ENCODE measurements around the gene HLA-DQA1.
"Not testable (repeated sequence)": the region's sequence is repeated elsewhere in the genome, so short reads cannot be mapped to it uniquely, and the experiment has no call there.

Gene HLA-DQA1

GRCh38 chr6:32635526-32636123 lies 1.6 kb upstream of the HLA-DQA1 start:
- DNase-seq (ENCODE audit: low read depth), result no peak
- TF ChIP-seq CTCF (IDR thresholded peaks at IDR 0.05; ENCODE audit: low read depth, low read length, missing control alignments), result no peak
- no peak overlapping the region for H3K4me3 ChIP-seq (ENCODE audit: low read depth, low read length)

GRCh38 chr6:32637883-32638282 lies 677 bp downstream of the HLA-DQA1 start:
- TF ChIP-seq CTCF (IDR thresholded peaks at IDR 0.05; ENCODE audit: low read depth, low read length, missing control alignments), result no peak
- peak overlapping the region; percentile 72 for H3K4me3 ChIP-seq (ENCODE audit: low read depth, low read length)
- DNase-seq (ENCODE audit: low read depth), result no peak

- no peak for DNase-seq (ENCODE audit: low read depth)
- H3K4me3 ChIP-seq (ENCODE audit: low read depth, low read length), result peak overlapping the region; percentile 72
- TF ChIP-seq CTCF (IDR thresholded peaks at IDR 0.05; ENCODE audit: low read depth, low read length, missing control alignments), result peak; percentile 12
These were observed 1.5 kb downstream of the HLA-DQA1 start for GRCh38 chr6:32638532-32639219.

GRCh38 chr6:32639440-32640394 lies 2.5 kb downstream of the HLA-DQA1 start:
- H3K4me3 ChIP-seq (ENCODE audit: low read depth, low read length), result peak overlapping the region; percentile 72

GRCh38 chr6:32641122-32641521 lies 3.9 kb downstream of the HLA-DQA1 start:
- H3K4me3 ChIP-seq (ENCODE audit: low read depth, low read length), result no peak overlapping the region; the same call in 1 of the 2 replicates
- no peak for TF ChIP-seq CTCF (IDR thresholded peaks at IDR 0.05; ENCODE audit: low read depth, low read length, missing control alignments)
- no peak for DNase-seq (ENCODE audit: low read depth)

More at GRCh38 chr6:32639440-32640394, 2.5 kb downstream of the HLA-DQA1 start:
- TF ChIP-seq CTCF (IDR thresholded peaks at IDR 0.05; ENCODE audit: low read depth, low read length, missing control alignments), result no peak
- DNase-seq (ENCODE audit: low read depth), result no peak

GRCh38 chr6:32641785-32642719 lies 4.8 kb downstream of the HLA-DQA1 start:
- DNase-seq (ENCODE audit: low read depth); H3K4me3 ChIP-seq (ENCODE audit: low read depth, low read length): not testable (repeated sequence)
